ENCODE data around the gene SPDYE16.

DNA sequence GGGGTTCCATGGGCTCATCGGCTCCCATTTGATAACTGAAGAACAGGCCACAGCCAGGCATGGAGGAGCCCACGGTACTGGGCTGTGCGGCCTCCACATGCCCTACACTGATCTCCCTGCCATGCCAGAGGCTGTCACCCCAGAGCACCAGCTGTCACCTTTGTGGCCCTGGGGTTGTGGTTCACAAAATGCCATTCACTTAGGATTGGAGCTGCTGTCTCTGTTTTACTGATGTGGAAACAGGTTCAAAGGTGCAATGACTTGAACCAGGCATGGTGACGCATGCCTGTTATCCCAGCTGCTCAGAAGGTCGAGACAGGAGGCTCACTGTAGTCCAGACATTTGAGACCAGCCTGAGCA is 37.0 kb downstream of the SPDYE16 start:
- TF ChIP-seq EZH2phosphoT487 (IDR thresholded peaks at IDR 0.05; ENCODE audit: insufficient read depth, low read depth) (no peak), EZH2 (IDR thresholded peaks at IDR 0.05; ENCODE audit: insufficient read depth, poor library complexity, severe bottlenecking) (no peak)

All from GM23248 (cell line).